GM12878 (cell line): Measurements from ENCODE around the gene OVOL3.

Experiments used
- ATF2 ChIP-seq: IDR thresholded peaks from 2 replicates; pipeline ENCODE4 v1.6.1; 2012; ENCODE audit warnings: low read length, inconsistent platforms
- CTCF ChIP-seq, 3 experiments: IDR thresholded peaks in 2 of 3; conservative IDR thresholded peaks in 1 of 3; 2 replicates each; pipeline ENCODE4 v1.5.1; 2011; ENCODE audit warnings: low read depth in 3 of 3, low read length in 3 of 3, mild to moderate bottlenecking in 3 of 3, control low read depth in 2 of 3, moderate library complexity in 2 of 3, inconsistent platforms in 1 of 3, mixed read lengths in 1 of 3; ENCODE audit not compliant: control insufficient read depth in 2 of 3, insufficient read depth in 1 of 3; ENCODE audit errors: extremely low read depth in 1 of 3
- EZH2 ChIP-seq: IDR thresholded peaks from 2 replicates; pipeline ENCODE4 v1.6.1; 2012; ENCODE audit warnings: low read depth, mild to moderate bottlenecking, control low read depth, inconsistent platforms, low read length, borderline replicate concordance; ENCODE audit not compliant: control insufficient read depth
- FOXM1 ChIP-seq: IDR thresholded peaks from 2 replicates; pipeline ENCODE4 v1.6.1; 2012; ENCODE audit warnings: low read depth, mild to moderate bottlenecking, inconsistent platforms, low read length, moderate library complexity
- POLR2AphosphoS2 ChIP-seq: IDR thresholded peaks from 2 replicates; pipeline ENCODE4 v1.6.1; 2011; ENCODE audit warnings: low read depth, mild to moderate bottlenecking, low read length, improper control_type of control experiment, moderate library complexity
- POLR2AphosphoS5 ChIP-seq: IDR thresholded peaks from 2 replicates; pipeline ENCODE4 v1.6.1; 2011; ENCODE audit warnings: mild to moderate bottlenecking, low read length, inconsistent platforms
- RAD21 ChIP-seq: IDR thresholded peaks from 2 replicates; pipeline ENCODE4 v1.6.1; 2011; ENCODE audit warnings: mild to moderate bottlenecking, low read depth, low read length, moderate library complexity; ENCODE audit not compliant: insufficient read depth
- SIN3A ChIP-seq: IDR thresholded peaks from 2 replicates; pipeline ENCODE4 v1.6.1; 2012; ENCODE audit warnings: low read depth, low read length, improper control_type of control experiment
- TCF12 ChIP-seq: IDR thresholded peaks from 2 replicates; pipeline ENCODE4 v1.6.1; 2011; ENCODE audit warnings: low read depth, mild to moderate bottlenecking, low read length
- ZBTB33 ChIP-seq: fragments of 450-650 bp; IDR thresholded peaks from 2 replicates; pipeline ENCODE4 v1.6.1; 2017; ENCODE audit warnings: mild to moderate bottlenecking

- TF ChIP-seq CTCF (IDR thresholded peaks at IDR 0.05 in 2 of 3, conservative IDR thresholded peaks at IDR 0.05 in 1 of 3; ENCODE audit: control insufficient read depth in 2 of 3, extremely low read depth in 1 of 3, insufficient read depth in 1 of 3, low read depth in 3 of 3, low read length in 3 of 3) = no peak
- no peak for TF ChIP-seq POLR2AphosphoS5
- TF ChIP-seq POLR2AphosphoS2 = no peak
- TF ChIP-seq ZBTB33 = no peak
- TF ChIP-seq ATF2 = no peak
- no peak for TF ChIP-seq FOXM1
- TF ChIP-seq RAD21 = no peak
- no peak for TF ChIP-seq SIN3A
- TF ChIP-seq TCF12 = no peak
- TF ChIP-seq EZH2 = no peak
Observed at GRCh38 chr19:36113425-36113824, 2.5 kb downstream of the OVOL3 start.
